ENCODE measurements around the gene TAF6. TPM values are rescaled to one million over a fixed set of nuclear protein-coding genes. Genes with fewer than 3 reads are reported as not detected.

The TAF6 gene
- total and polyA plus RNA-seq, 9 of the 15 experiments (the other 6 are each of a cell fraction or from before 2014, with no cell fraction given), result 0.78 to 78.7 (median 21.3) TPM

DNA sequence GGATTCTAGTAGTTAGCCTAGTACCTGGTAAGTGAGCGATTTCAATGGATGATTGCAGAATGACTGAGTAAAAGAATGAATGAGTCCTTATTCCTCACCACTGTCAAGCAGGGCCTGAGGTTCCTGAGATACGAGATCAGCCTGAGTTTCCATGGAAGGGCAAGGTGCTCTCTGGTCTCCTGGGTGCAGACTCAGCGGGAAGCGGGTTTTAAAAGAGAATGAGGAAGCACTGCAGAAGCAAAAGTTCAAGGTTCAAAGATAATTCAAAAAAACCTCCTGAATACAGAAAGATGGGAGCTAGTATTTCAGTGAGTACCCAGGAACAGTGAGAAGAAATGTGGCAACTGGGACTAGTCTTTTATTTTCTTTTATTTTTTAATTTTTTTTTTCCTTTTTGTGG, 42.0 kb downstream of the TAF6 start:
- intact Hi-C loops (cut with micrococcal nuclease), result no loop called here
- no peak overlapping the region for H3K4me2 ChIP-seq (ENCODE audit: insufficient read depth, low read length)
- peaks cover 4% of the 10 kb centered on the region for H3K9me1 ChIP-seq (ENCODE audit: control insufficient read depth, insufficient read depth, low read length)
- ATAC-seq (no peak), DNase-seq (ENCODE audit: extremely low read depth in 1 of 4, low spot score in 3 of 4) (no peak), FAIRE-seq (no peak)
- H3K27ac ChIP-seq (ENCODE audit: extremely low read depth, low read depth, low read length), result no peak overlapping the region
- WGBS (ENCODE audit: insufficient coverage, low coverage, missing lambda C conversion rate), result 100% methylated on average over 4 of the region's 4 CpGs
- H3K79me2 ChIP-seq (ENCODE audit: control insufficient read depth, insufficient read depth, low read length), result peaks cover 50% of the 10 kb centered on the region
- TF ChIP-seq, protein P1, sequence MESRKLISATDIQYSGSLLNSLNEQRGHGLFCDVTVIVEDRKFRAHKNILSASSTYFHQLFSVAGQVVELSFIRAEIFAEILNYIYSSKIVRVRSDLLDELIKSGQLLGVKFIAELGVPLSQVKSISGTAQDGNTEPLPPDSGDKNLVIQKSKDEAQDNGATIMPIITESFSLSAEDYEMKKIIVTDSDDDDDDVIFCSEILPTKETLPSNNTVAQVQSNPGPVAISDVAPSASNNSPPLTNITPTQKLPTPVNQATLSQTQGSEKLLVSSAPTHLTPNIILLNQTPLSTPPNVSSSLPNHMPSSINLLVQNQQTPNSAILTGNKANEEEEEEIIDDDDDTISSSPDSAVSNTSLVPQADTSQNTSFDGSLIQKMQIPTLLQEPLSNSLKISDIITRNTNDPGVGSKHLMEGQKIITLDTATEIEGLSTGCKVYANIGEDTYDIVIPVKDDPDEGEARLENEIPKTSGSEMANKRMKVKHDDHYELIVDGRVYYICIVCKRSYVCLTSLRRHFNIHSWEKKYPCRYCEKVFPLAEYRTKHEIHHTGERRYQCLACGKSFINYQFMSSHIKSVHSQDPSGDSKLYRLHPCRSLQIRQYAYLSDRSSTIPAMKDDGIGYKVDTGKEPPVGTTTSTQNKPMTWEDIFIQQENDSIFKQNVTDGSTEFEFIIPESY (CRISPR knock-in tag; IDR thresholded peaks at IDR 0.05), result 0 out of 2 replicates have a peak, but pooled peaks have one; percentile 22
- no peak for TF ChIP-seq MXI1 (IDR thresholded peaks at IDR 0.05; ENCODE audit: low read depth, low read length)
- peaks cover 2 to 16% of the 10 kb centered on the region in 2 experiments; a peak in 3 of 5 replicates for H3K4me1 ChIP-seq (replicated peaks in 1 of 2; ENCODE audit: control insufficient read depth in 2 of 2, insufficient read depth in 2 of 2, low read length in 2 of 2)
- no peak overlapping the region for H3K9ac ChIP-seq (ENCODE audit: insufficient read depth in 1 of 2, low read depth in 2 of 2, low read length in 2 of 2)
- H2AFZ ChIP-seq (ENCODE audit: low read depth, low read length), result no peak overlapping the region
- no peaks in the 10 kb centered on the region for H4K20me1 ChIP-seq (replicated peaks; ENCODE audit: control insufficient read depth, insufficient read depth, low read length)
- peaks cover 79% of the 10 kb centered on the region for H3K36me3 ChIP-seq (ENCODE audit: control insufficient read depth, insufficient read depth, low read length)
- no TSS peak for BruUV-seq (replicated peaks)
- no peaks in the 10 kb centered on the region for H3K27me3 ChIP-seq (ENCODE audit: control insufficient read depth in 2 of 2, insufficient read depth in 2 of 2, low read length in 2 of 2)
- in situ Hi-C loops (cut with MboI), result no loop called here
- POLR2A ChIA-PET, result interaction anchor here (1.3 kb wide), 1 partner anchor 10 kb away, joined by 3 read pairs; no protein-coding TSS in a partner anchor
- CTCF ChIA-PET (ENCODE audit: low intra/inter-chr PET ratio), result no interaction called here
- no peak overlapping the region for H3K4me3 ChIP-seq
- peaks cover 32% of the 10 kb centered on the region for H3K9me3 ChIP-seq (replicated peaks; ENCODE audit: control insufficient read depth, insufficient read depth, low read depth, low read length)

GRCh38 chr7:100075418-100075817, 43.7 kb downstream of the TAF6 start:
- ChIA-PET POLR2A (interaction anchor here (0.6 to 5.3 kb wide), 5 partner anchors 8 to 60 kb away, joined by 3 to 32 read pairs (median 6); partner anchors contain the start of gene ZKSCAN1), CTCF (ENCODE audit: low intra/inter-chr PET ratio) (no interaction called here)
- Histone ChIP-seq H3K27me3 (ENCODE audit: control insufficient read depth in 2 of 2, insufficient read depth in 2 of 2, low read length in 2 of 2) (no peaks in the 10 kb centered on the region), H4K20me1 (replicated peaks; ENCODE audit: control insufficient read depth, insufficient read depth, low read length) (no peaks in the 10 kb centered on the region), H3K9me1 (ENCODE audit: control insufficient read depth, insufficient read depth, low read length) (peaks cover 4% of the 10 kb centered on the region), H3K4me1 (replicated peaks in 1 of 2; ENCODE audit: control insufficient read depth in 2 of 2, insufficient read depth in 2 of 2, low read length in 2 of 2) (peaks cover 2 to 4% of the 10 kb centered on the region in 2 experiments; a peak in 3 of 5 replicates), H2AFZ (ENCODE audit: low read depth, low read length) (no peak overlapping the region), H3K27ac (ENCODE audit: extremely low read depth, low read depth, low read length) (no peak overlapping the region), H3K4me2 (ENCODE audit: insufficient read depth, low read length) (no peak overlapping the region), H3K4me3 (no peak overlapping the region), H3K79me2 (ENCODE audit: control insufficient read depth, insufficient read depth, low read length) (peaks cover 38% of the 10 kb centered on the region), H3K9ac (ENCODE audit: insufficient read depth in 1 of 2, low read depth in 2 of 2, low read length in 2 of 2) (no peak overlapping the region), H3K36me3 (ENCODE audit: control insufficient read depth, insufficient read depth, low read length) (peaks cover 96% of the 10 kb centered on the region), H3K9me3 (replicated peaks; ENCODE audit: control insufficient read depth, insufficient read depth, low read depth, low read length) (peaks cover 49% of the 10 kb centered on the region)
- no peak for ATAC-seq
- intact Hi-C loops (cut with micrococcal nuclease), result no loop called here
- WGBS (ENCODE audit: insufficient coverage, low coverage, missing lambda C conversion rate), result 95% methylated on average over 6 of the region's 6 CpGs
- no peak for FAIRE-seq
- TF ChIP-seq SUPT5H (IDR thresholded peaks at IDR 0.05) (peak; percentile 24; the same call in 1 of the 2 replicates), RBFOX2 (IDR thresholded peaks at IDR 0.05; ENCODE audit: low read depth, low read length) (0 out of 2 replicates have a peak, but pooled peaks have one; percentile 21), BDP1 (IDR thresholded peaks at IDR 0.05; ENCODE audit: insufficient read depth, insufficient read length) (no peak), POLR2A (conservative IDR thresholded peaks at IDR 0.05) (0 out of 2 replicates have a peak, but pooled peaks have one; percentile 18)
- in situ Hi-C loops (cut with MboI), result no loop called here
- no TSS peak for BruUV-seq (replicated peaks)
- no peak for DNase-seq (ENCODE audit: extremely low read depth in 1 of 4, low spot score in 3 of 4)

All from K562 (cell line).